K562 (cell line): Measurements from ENCODE around the gene MAP3K2. TPM values are rescaled to one million over a fixed set of nuclear protein-coding genes. Genes with fewer than 3 reads are reported as not detected.

Experiments used
- BCL6 ChIP-seq: fragments of 250-450 bp; sonication (Bioruptor Pico); IDR thresholded peaks from 2 replicates; pipeline ENCODE4 v1.4.0; 2020
- BRD9 ChIP-seq: fragments of 450-650 bp; IDR thresholded peaks from 2 replicates; pipeline ENCODE4 v1.6.1; 2018; ENCODE audit warnings: low read depth; ENCODE audit not compliant: partially characterized antibody
- CC2D1A ChIP-seq: fragments of 450-650 bp; IDR thresholded peaks from 2 replicates; pipeline ENCODE4 v1.6.1; 2017; ENCODE audit warnings: mild to moderate bottlenecking
- CHD2 ChIP-seq: IDR thresholded peaks from 2 replicates; pipeline ENCODE4 v1.6.1; 2011; ENCODE audit warnings: low read depth, low read length
- CTBP1 ChIP-seq: fragments of 450-650 bp; IDR thresholded peaks from 2 replicates; pipeline ENCODE4 v1.6.1; 2016; ENCODE audit warnings: borderline replicate concordance
- CXXC5 ChIP-seq: fragments of 250-450 bp; sonication (Bioruptor Pico); IDR thresholded peaks from 2 replicates; pipeline ENCODE4 v1.8.0; 2022; ENCODE audit warnings: inconsistent platforms, mild to moderate bottlenecking, moderate library complexity
- DDX20 ChIP-seq: fragments of 450-650 bp; IDR thresholded peaks from 2 replicates; pipeline ENCODE4 v1.6.1; 2016; ENCODE audit warnings: missing genetic modification characterization, low read depth, mild to moderate bottlenecking, missing compliant biosample characterization, moderate library complexity
- DMBX1 ChIP-seq: fragments of 250-450 bp; sonication (Bioruptor Pico); IDR thresholded peaks from 2 replicates; pipeline ENCODE4 v1.8.0; 2022; ENCODE audit warnings: inconsistent platforms, mild to moderate bottlenecking, moderate library complexity, borderline replicate concordance
- EP400 ChIP-seq: fragments of 450-650 bp; IDR thresholded peaks from 2 replicates; pipeline ENCODE4 v1.6.1; 2017; ENCODE audit warnings: antibody characterized with exemption, mild to moderate bottlenecking, moderate library complexity
- GATAD2A ChIP-seq: fragments of 450-650 bp; IDR thresholded peaks from 2 replicates; pipeline ENCODE4 v1.6.1; 2017
- MYC ChIP-seq, 2 experiments: fragments of 250-450 bp in 1 of 2; sonication (Bioruptor Pico) in 1 of 2; IDR thresholded peaks; 2 replicates each; pipeline versions ENCODE4 v1.5.1 to v1.6.1; 2012 to 2021; ENCODE audit warnings: low read depth in 2 of 2, borderline replicate concordance in 1 of 2, improper control_type of control experiment in 1 of 2, low read length in 1 of 2, mild to moderate bottlenecking in 1 of 2, moderate library complexity in 1 of 2
- NFE2 ChIP-seq: IDR thresholded peaks from 2 replicates; pipeline ENCODE4 v1.6.1; 2014; ENCODE audit warnings: antibody characterized with exemption, low read depth
- SMARCB1 ChIP-seq: IDR thresholded peaks from 2 replicates; pipeline ENCODE4 v1.6.1; 2011; ENCODE audit warnings: improper control_type of control experiment, low read depth; ENCODE audit not compliant: insufficient read length
- SMARCE1 ChIP-seq: fragments of 450-650 bp; IDR thresholded peaks from 2 replicates; pipeline ENCODE4 v1.7.1; 2016; ENCODE audit warnings: mild to moderate bottlenecking
- TAF7 ChIP-seq: fragments of 450-650 bp; IDR thresholded peaks from 2 replicates; pipeline ENCODE4 v1.6.1; 2016; ENCODE audit warnings: missing genetic modification characterization, missing compliant biosample characterization
- ZBTB12 ChIP-seq: fragments of 250-450 bp; sonication (Bioruptor Pico); IDR thresholded peaks from 2 replicates; pipeline ENCODE4 v1.4.0; 2020
- ZBTB34 ChIP-seq: fragments of 250-450 bp; sonication (Bioruptor Pico); IDR thresholded peaks from 2 replicates; pipeline ENCODE4 v1.8.0; 2021; ENCODE audit warnings: mild to moderate bottlenecking, moderate library complexity
- ZFP36 ChIP-seq: fragments of 150-350 bp; IDR thresholded peaks from 2 replicates; pipeline ENCODE4 v1.6.1; 2018; ENCODE audit warnings: low read length, low read depth; ENCODE audit not compliant: partially characterized antibody
- ZFP91 ChIP-seq: sonication (generic); formaldehyde crosslinking; IDR thresholded peaks from 2 replicates; pipeline ENCODE4 v1.8.0; 2022; ENCODE audit warnings: mild to moderate bottlenecking, missing genetic modification reagents
- ZNF143 ChIP-seq: sonication (generic); formaldehyde crosslinking; IDR thresholded peaks from 2 replicates; pipeline ENCODE4 v1.9.0; 2022; ENCODE audit warnings: mild to moderate bottlenecking, missing genetic modification reagents
- ZNF24 ChIP-seq: fragments of 450-650 bp; IDR thresholded peaks from 2 replicates; pipeline ENCODE4 v1.6.1; 2016
- ZNF398 ChIP-seq: fragments of 250-450 bp; sonication (Bioruptor Pico); IDR thresholded peaks from 2 replicates; pipeline ENCODE4 v1.8.0; 2021; ENCODE audit warnings: moderate library complexity, mild to moderate bottlenecking, inconsistent platforms
- ZNF444 ChIP-seq: fragments of 250-450 bp; sonication (Bioruptor Pico); IDR thresholded peaks from 2 replicates; pipeline ENCODE4 v1.4.0; 2020; ENCODE audit warnings: mild to moderate bottlenecking, moderate library complexity
- polyA plus RNA-seq, 8 experiments: library from polyadenylated mRNA; depleted of rRNA in 4 of 8; stranded (reverse) in 5 of 8; unstranded in 3 of 8; fragments of >200 nt; fragmentation: Nextera tagmentation in 2 of 8; fragmentation: Illumina TruSeq in 1 of 8; extraction: Ambion mirVana in 2 of 8; extraction: Trizol in 1 of 8; gene quantifications; 2 replicates each; pipeline versions ENCODE4 v1.2.1 to v1.2.3, GENCODE V29; 2011 to 2014; ENCODE audit warnings: inconsistent platforms in 1 of 8, missing spikeins in 1 of 8
- total RNA-seq, 7 experiments: library from RNA; depleted of rRNA in 6 of 7; stranded (reverse); fragments of >200 nt in 6 of 7; fragmentation: Illumina TruSeq in 2 of 7; extraction: Trizol in 2 of 7; gene quantifications; 2 replicates each; pipeline versions ENCODE4 v1.2.1 to v1.2.3, GENCODE V29; 2011 to 2021; ENCODE audit warnings: low replicate concordance in 1 of 7

MAP3K2 gene
- total and polyA plus RNA-seq, 9 of the 15 experiments (the other 6 are each of a cell fraction or from before 2014, with no cell fraction given), result 1.2 to 14.2 (median 5.7) TPM

GRCh38 chr2:127408004-127408806, 20.4 kb upstream of the MAP3K2 start (continued):
- TF ChIP-seq ZFP91 (no peak), DMBX1 (CRISPR knock-in tag) (no peak; the same call in 1 of the 2 replicates), GATAD2A (no peak), CXXC5 (CRISPR knock-in tag) (peak; percentile 94), ZNF398 (CRISPR knock-in tag) (no peak), BCL6 (CRISPR knock-in tag) (no peak), SMARCB1 (no peak), BRD9 (no peak), CTBP1 (peak; percentile 74; the same call in 1 of the 2 replicates), CHD2 (no peak), NFE2 (peak; percentile 86), TAF7 (tag) (no peak), ZFP36 (peak; percentile 99), DDX20 (tag) (no peak), MYC (IDR thresholded peaks at IDR 0.05; ENCODE audit: low read depth, low read length) (peak; percentile 45), MYC (CRISPR knock-in tag; IDR thresholded peaks at IDR 0.05; ENCODE audit: borderline replicate concordance, low read depth) (no peak), SMARCE1 (no peak), ZNF444 (CRISPR knock-in tag) (no peak), ZNF143 (CRISPR knock-in tag) (no peak), ZBTB12 (CRISPR knock-in tag) (no peak), ZBTB34 (CRISPR knock-in tag) (no peak), ZNF24 (no peak), CC2D1A (0 out of 2 replicates have a peak, but pooled peaks have one; percentile 33), EP400 (no peak)
